ENCODE data around the gene B4GALT2. TPM values are rescaled to one million over a fixed set of nuclear protein-coding genes. Genes with fewer than 3 reads are reported as not detected.

Gene B4GALT2
- total RNA-seq, 4 donors from 2014 or later = 38.9 to 59.3 (median 48.3) TPM

DNA sequence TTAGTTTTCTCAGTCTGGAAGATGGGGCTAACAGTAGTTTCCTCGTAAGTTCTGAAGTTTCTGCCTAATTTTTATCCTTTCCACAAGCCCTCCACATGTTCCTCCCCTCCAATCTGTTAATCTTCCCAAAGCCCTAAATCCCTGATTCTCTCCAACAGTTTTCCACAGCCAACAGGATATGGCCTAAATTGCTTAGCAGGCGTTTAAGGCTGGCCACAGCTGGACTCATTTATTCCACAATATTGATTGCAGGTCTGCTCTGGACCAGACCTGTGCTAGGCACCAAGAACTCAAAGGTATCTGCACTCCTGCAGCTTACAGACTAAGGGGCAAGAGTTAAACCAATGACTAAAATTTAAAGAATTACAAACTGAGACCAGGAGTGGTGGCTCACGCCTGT is 48.3 kb downstream of the B4GALT2 start:
- intact Hi-C loops (cut with DNase I) = no loop called here
- TF ChIP-seq, protein P1, sequence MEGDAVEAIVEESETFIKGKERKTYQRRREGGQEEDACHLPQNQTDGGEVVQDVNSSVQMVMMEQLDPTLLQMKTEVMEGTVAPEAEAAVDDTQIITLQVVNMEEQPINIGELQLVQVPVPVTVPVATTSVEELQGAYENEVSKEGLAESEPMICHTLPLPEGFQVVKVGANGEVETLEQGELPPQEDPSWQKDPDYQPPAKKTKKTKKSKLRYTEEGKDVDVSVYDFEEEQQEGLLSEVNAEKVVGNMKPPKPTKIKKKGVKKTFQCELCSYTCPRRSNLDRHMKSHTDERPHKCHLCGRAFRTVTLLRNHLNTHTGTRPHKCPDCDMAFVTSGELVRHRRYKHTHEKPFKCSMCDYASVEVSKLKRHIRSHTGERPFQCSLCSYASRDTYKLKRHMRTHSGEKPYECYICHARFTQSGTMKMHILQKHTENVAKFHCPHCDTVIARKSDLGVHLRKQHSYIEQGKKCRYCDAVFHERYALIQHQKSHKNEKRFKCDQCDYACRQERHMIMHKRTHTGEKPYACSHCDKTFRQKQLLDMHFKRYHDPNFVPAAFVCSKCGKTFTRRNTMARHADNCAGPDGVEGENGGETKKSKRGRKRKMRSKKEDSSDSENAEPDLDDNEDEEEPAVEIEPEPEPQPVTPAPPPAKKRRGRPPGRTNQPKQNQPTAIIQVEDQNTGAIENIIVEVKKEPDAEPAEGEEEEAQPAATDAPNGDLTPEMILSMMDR (IDR thresholded peaks at IDR 0.05) = no peak
- TF ChIP-seq POLR2A (IDR thresholded peaks at IDR 0.05) = no peak
- peaks cover 55 to 87% (median 55%) of the 10 kb centered on the region in 3 donors for H3K4me1 ChIP-seq
- H3K36me3 ChIP-seq = peaks cover 0 to 19% (median 0%) of the 10 kb centered on the region in 3 donors
- H3K27ac ChIP-seq = peak overlapping the region in 3 of 4 donors; percentile 68 to 99 (median 97)
- DNase-seq = no peak
- no peak overlapping the region for H3K4me3 ChIP-seq
- 84% methylated on average over 3 of the region's 3 CpGs for WGBS, 2 donors
- H3K27me3 ChIP-seq = no peaks in the 10 kb centered on the region
- no peaks in the 10 kb centered on the region for H3K9me3 ChIP-seq

DNA sequence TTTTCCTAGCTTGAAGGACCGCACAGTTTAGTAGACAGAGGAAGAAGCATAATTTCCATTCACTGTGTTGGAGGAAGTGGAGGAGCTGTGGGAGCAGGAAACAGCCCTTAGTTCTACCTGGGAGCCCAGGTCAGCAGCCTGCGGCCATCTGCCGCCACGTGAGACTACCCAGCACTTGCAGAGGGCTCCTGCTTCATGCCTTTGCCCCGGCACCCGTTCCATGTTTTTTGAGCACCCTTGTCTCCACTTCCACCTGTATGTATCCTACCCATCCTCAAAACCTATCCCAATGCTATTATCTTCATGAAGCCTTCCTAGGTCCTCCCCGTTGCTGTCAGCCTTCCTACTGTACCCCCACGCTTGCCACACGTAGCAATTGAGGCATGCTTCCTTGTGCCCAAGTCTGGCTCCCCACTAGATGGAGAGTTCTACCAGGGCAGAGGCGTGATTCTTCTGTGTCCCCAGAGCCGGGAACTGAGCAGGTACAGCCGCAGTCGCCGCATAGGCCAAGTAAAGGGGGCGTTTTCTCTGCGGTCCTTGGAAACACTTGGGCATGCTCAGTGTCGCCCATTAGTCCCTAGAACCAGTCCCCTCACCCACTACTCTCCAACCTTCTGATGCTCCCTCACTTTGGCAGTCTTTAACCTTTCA is 50.4 kb downstream of the B4GALT2 start:
- peak overlapping the region; percentile 93 to 99 (median 96) for H3K27ac ChIP-seq
- H3K4me3 ChIP-seq = peak overlapping the region; percentile 71 to 96 (median 94)
- TF ChIP-seq, protein P1 (IDR thresholded peaks at IDR 0.05) = no peak
- no peak for TF ChIP-seq POLR2A (IDR thresholded peaks at IDR 0.05)
- WGBS, 2 donors = 30 to 38% methylated on average over 14 to 17 of the region's 17 CpGs
- no peaks in the 10 kb centered on the region for H3K36me3 ChIP-seq
- H3K9me3 ChIP-seq = no peaks in the 10 kb centered on the region
- intact Hi-C loops (cut with DNase I) = no loop called here
- no peak for DNase-seq
- H3K27me3 ChIP-seq = no peaks in the 10 kb centered on the region
- peaks cover 48 to 89% (median 56%) of the 10 kb centered on the region in 3 donors for H3K4me1 ChIP-seq

DNA sequence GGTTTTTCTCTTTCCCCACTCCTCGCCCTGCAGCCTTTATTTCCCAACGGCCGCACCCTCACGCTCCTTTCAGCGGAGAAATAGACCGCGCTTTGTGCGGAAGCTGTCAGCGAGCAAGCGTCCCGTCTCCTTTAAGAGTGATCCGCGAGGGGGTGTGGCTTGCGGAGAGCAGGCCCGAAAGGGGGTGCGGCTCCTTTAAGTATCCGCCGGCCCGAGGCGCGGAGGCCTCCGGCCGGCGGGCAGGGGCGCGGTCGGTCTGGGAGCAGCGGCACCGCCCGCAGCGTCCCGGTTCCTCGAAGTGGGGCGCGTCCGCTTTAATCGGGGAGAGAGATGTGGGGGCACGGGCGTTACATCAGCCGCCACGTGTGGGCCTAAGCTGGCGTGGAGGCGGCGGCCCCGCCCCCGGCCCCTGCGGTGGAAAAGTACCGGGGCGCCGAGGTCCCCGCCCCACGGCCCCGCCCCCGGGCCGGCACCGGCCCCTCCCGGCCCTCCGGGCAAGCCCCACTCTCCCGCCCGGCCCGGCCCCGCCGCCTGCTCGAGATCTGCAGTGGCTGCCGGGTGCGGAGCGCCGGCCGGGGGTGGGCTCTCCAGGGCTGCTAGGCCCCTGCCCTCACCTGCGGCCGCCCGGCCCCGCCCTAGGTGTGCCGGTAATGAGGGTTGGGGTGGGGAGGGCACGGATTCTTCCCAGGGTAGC is 51.0 kb downstream of the B4GALT2 start:
- H3K4me1 ChIP-seq = peaks cover 42 to 89% (median 53%) of the 10 kb centered on the region in 3 donors
- DNase-seq = peak; percentile 58
- peak overlapping the region; percentile 71 to 96 (median 94) for H3K4me3 ChIP-seq
- WGBS, 2 donors = 0% methylated on average over 1 of the region's 75 CpGs; no CpG with 5 or more reads in 1 of the 2 donors
- no peaks in the 10 kb centered on the region for H3K27me3 ChIP-seq
- TF ChIP-seq POLR2A (IDR thresholded peaks at IDR 0.05) = peak in 2 of 4 donors; percentile 6 to 49
- TF ChIP-seq, protein P1 (IDR thresholded peaks at IDR 0.05) = no peak
- H3K9me3 ChIP-seq = no peaks in the 10 kb centered on the region
- H3K27ac ChIP-seq = peak overlapping the region; percentile 93 to 99 (median 96)
- no peaks in the 10 kb centered on the region for H3K36me3 ChIP-seq
- intact Hi-C loops (cut with DNase I) = loop anchor here (10.0 kb wide), 1 partner anchor 85 kb away; the partner anchor contains the start of gene IPO13

DNA sequence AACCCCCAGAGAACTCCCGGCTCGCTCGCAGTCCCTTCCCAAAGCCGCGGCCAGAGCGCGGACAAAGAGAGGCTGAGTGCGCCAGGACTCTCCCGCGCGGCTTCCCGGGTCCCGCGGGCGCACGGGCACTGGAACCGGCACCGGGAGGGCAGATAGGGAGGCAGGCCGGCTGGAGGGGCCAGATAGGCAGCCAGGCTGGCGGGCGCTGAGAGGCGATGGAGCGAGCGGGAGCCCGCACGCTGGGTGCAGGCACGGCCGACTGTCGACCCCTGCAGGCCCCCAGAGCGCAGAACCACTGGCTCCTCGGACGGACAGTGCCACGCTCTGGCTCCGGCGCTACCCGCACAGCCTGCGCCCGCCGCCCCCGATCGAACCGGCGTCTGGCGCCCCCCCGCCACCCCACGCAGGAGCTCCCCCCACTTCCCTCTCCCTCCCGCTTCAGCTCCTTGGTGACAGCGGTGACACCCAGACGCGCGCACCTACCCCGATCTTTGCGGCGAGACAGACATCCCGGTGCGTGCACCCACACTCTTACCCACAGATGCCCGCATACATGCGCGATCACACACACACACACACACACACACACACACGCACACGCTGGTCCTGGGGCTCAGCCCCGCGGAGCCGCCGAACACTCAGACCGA is 51.7 kb downstream of the B4GALT2 start:
- Histone ChIP-seq H3K9me3 (no peaks in the 10 kb centered on the region), H3K4me1 (peaks cover 36 to 89% (median 51%) of the 10 kb centered on the region in 3 donors), H3K36me3 (no peaks in the 10 kb centered on the region), H3K27me3 (no peaks in the 10 kb centered on the region), H3K27ac (peak overlapping the region; percentile 93 to 99 (median 96)), H3K4me3 (peak overlapping the region; percentile 71 to 96 (median 94))
- intact Hi-C loops (cut with DNase I) = loop anchor here (10.0 kb wide), 1 partner anchor 86 kb away; the partner anchor contains the start of gene IPO13
- TF ChIP-seq POLR2A (IDR thresholded peaks at IDR 0.05) = no peak
- TF ChIP-seq, protein P1 (IDR thresholded peaks at IDR 0.05) = peak in 2 of 6 experiments; percentile 9 to 11
- no peak for DNase-seq
- 1% methylated on average over 15 of the region's 66 CpGs; no CpG with 5 or more reads in 1 of the 2 donors for WGBS, 2 donors
